ENCODE measurements around the gene OR1I1.

OR1I1 gene

DNA sequence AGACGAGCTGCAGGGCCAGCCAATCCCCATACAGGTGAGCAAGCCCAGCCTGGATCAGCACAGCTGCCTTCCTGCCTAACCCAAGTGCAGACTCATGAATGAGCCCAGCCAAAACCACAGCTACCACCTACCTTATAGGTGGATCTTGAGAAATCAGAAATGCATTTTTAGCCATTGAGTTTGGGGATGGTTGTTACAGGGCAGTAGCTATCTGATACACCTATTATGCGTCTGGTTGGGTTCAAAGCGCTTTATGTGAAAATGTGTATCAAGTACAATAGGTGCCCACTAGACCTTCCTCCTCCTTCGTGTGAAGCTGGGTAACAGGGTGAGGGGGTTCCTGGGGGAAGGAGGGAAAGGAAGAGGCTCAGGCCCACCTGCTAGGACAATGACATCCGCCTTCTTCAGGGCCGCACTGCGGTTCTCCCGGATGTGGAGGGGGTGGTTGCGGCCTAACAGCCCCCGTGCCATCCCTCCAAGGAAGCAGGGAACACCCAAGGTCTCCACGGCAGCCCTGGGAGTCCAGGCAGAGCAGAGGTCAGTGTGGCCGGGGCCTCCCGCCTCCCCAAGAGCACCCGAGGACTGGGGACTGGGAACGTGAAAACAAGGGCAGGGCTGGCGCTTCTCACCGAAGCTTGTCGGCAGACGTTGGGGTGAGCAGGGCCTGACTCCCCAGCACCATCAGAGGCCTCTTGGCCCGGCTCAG is 36.9 kb downstream of the OR1I1 start:
- TF ChIP-seq ZNF274 (IDR thresholded peaks at IDR 0.05; ENCODE audit: low read depth, low read length): no peak
- no peak overlapping the region for H3K4me3 ChIP-seq (ENCODE audit: low read length)

DNA sequence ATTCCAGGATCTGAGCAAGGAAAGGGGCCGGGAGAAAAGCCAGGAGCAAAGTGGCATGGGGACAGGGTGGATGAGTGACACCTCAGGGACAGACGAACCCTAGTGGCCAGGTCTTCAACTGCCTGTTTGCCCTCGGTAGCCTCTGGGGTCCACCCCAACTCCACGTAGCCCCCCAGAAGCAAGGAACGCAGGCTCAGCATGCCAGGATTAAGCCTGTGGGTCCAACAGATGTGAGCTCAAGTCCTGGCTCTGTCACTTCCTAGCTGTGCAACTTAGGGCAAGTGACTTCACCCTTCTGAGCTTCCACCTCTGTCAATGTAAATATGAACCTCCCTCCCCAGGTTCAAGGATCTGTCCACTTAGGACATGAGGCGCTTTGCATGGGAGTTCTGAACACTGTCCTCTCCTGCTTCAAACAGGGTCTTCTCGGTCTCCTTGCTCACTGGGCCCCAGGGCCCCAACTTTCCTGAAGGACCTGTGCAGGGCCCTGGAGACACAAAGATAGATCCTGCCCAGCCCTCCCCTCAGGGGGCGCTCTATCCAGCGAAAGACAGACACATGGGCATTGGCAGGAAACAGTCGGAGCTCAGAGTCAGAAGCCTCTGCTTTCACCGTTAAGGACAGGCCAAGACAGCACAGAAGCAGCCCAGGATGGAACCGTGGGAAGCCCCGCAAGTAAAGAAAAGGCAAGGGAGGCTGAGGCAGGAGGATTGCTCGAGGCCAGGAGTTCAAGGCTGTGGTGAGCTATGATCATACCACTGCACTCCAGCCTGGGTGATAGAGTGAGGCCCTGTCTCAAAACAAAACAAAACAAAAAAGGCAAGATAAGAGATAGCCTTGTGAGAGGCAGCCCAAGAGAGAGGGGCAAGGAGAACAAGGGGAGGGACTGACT is 38.4 kb downstream of the OR1I1 start:
- H3K4me3 ChIP-seq (ENCODE audit: low read length): no peak overlapping the region

DNA sequence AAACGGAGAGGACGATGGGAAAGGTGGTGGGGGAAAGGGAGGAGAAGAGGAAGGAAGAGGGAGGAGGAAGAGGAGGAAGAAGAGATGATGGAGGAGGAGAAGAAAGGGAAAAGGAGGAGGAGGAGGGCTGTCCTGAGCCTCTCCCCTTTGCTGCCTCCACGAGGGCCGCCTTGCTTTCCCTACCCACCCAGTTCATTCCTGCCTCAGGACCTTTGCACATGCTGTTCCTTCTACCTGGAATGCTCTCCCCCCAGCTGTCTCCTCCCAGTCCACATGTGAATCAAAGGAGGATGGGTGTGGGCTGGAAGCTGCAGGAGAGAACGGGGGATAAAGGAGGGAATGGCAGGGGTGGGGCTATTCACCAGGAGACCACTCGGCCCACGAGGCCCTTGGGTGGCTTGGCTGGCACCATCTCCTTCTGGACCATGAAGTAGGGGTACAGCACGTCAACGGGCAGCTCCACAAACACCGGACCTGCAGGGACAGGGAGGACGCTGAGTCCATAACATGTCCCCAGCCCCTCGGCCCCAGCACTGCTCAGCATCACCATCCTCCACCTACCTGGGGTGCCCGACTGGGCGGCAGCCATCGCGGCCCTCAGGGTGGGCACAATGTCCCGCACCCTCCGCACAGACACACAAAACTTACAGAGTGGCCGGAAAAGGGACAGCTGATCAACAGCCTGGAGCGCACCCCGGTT is 40.5 kb downstream of the OR1I1 start:
- H3K4me3 ChIP-seq (ENCODE audit: low read length): no peak overlapping the region
- TF ChIP-seq ZNF274 (IDR thresholded peaks at IDR 0.05; ENCODE audit: low read depth, low read length): no peak

More for the DNA sequence above, 38.4 kb downstream of the OR1I1 start:
- TF ChIP-seq ZNF274 (IDR thresholded peaks at IDR 0.05; ENCODE audit: low read depth, low read length): no peak

DNA sequence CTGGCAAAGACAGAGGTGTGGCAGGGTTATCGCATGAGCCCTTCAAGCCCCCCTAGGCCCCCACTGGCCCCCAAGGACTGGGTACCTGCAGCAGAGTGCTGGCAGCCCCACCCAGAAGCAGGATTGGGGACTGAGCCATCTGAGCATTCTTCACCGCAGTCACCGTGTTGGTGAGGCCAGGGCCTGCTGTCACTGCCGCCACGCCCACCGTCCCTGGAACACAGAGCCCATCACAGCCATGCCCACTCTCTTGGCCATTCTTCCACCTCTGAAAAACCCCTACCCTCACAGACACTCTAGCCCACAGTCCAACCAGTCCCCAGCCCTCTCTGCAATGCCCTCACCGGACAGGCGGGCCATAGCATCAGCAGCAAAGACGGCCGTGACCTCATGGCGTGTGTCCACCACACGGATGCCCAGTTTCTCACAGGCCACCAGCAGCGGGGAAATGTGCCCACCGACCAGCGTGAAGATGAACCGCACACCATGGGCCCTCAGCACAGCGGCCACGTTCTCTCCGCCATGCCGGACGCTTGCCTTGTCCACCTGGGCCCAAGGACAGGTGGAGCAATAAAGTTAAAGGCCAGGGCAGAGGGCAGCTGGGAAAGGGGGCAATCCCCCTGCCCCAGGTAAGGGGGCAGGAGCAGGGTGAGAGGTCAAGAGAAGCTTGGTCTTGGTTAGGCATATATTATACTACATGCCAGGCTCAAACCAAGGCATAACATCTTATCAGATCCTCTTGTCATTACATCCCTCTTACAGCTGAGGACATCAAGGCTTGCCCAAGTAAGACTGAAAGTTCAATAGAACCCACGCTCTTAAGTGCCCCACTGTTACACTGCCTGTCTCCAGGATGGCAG is 41.2 kb downstream of the OR1I1 start:
- no peak for TF ChIP-seq ZNF274 (IDR thresholded peaks at IDR 0.05; ENCODE audit: low read depth, low read length)
- H3K4me3 ChIP-seq (ENCODE audit: low read length): no peak overlapping the region

DNA sequence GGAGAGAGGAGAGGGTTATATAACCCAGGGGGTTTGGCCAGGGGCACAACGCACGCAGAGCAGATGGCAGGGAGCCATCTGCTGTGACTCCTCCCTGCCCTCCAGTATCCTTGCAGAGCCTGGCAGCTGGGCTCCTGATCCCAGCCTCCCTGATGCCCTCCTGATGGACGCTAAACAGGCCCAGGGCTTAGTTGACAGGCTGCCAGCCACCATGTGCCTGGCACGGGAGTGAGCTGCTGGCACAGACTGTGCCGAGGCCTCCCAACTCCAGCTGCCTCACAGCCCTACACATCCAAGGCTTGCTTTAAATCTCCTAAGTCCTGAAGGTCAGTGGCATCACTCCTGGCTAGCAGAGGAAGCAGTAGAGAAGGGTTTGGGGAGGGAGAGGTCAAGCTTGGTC is 41.9 kb downstream of the OR1I1 start:
- peak overlapping the region; percentile 72; the same call in 1 of the 2 replicates for H3K4me3 ChIP-seq (ENCODE audit: low read length)

DNA sequence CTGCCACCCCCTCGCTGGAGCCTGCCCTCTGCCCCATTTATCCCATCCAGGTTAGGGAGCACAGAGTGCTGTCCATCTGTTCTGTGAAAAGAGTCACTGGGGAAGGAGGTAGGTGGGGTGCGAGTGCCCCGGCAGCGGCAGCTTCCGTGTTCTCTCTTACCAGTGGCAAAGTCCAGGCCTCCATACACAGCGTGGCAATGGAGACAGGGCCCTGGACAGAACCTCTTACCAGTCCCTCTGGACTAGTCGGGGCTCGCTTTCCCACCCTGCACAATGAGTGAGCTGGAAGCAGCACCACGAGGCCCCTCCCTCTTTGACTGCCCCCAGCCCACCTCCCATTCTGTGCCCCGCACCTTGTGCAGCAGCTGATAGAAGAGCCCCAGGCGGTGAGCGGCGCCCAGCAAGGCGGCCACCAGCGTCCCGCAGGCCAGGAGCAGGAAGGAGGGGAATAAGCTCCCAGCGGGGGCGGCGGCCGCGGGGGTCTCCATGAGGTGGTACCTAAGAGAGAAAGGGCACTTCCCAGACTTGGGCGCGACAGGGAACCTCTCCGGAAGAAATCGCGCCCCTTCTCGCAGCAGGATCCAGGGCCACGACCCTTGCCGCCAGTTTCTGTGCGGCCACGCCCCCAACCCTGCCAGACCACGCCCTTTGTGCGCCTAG is 42.7 kb downstream of the OR1I1 start:
- no peak for TF ChIP-seq ZNF274 (IDR thresholded peaks at IDR 0.05; ENCODE audit: low read depth, low read length)

More for the DNA sequence above, 41.9 kb downstream of the OR1I1 start:
- no peak for TF ChIP-seq ZNF274 (IDR thresholded peaks at IDR 0.05; ENCODE audit: low read depth, low read length)

DNA sequence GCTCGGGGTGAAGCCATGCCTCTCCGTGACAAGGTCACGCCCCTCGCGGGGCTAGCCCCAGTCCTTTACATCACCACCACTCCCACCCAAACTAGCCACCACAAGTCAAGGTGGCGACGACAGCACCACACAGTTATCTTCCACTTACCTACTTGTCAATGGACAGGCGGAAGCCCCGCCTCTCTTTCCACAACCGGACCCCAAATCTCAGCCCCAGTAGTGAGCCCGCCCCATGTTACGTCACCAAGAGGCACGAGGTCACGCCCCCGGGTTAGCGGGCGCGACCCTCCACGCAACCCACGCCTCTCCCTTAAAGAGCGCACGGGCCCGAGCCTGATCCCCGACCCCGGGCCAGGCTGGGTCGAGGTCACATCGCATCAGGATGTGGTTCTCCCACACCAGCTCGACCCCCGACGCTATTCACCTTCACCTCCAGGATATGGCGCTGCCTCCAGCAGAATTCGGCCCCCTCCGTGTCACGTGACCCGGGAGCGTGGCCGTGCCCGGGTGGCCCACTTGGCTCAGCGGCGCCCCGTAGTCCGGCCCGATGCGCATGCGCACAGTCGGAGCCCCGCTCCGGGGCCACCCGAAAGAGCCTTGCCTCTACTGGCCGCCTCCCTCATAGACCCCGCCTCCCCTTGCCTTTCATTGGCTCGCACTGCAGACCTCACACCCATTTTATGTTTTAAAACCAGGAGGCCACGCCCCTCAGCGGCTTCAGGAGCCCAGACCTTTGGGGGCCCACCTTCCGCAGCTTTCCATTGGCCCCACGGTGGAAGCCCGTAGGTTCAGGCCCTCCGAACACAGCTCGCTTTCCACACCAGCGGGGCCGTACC is 43.4 kb downstream of the OR1I1 start:
- no peak for TF ChIP-seq ZNF274 (IDR thresholded peaks at IDR 0.05; ENCODE audit: low read depth, low read length)
- peak overlapping the region; percentile 72 for H3K4me3 ChIP-seq (ENCODE audit: low read length)

More for the DNA sequence above, 42.7 kb downstream of the OR1I1 start:
- peak overlapping the region; percentile 72; the same call in 1 of the 2 replicates for H3K4me3 ChIP-seq (ENCODE audit: low read length)

DNA sequence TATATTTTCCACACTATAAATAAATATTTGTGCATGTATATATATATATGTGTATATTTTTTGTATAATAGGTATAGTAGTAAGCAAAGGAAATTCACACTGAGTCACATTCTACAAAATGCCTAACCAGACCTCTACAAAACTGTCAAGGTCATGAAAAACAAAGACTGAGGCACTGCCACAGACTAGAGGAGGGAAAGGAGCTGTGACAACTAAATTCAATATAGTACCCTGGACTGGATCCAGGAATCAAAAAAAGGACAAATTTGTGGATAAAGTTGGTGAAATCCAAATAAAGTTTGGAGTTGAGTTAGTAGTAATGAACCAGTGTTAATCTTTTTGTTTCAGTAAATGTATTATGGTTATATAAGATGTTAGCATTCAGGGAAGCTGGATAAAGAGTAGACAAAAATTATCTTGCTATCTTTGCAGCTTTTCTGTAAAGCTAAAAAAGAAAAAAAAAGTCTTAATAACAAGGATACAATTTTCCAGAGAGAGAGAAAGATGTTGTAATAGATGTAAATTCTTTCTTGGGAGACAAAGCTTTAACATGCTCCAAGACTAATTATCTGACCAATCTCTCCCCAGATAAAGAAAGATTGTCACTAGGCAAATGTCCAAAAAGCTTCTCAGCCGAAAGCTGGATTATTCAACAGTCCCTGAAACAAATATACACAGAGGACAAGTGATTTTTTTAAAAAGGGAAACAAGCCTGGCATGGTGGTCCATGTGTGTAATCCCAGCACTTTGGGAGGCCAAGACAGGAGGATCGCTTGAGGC is 44.3 kb downstream of the OR1I1 start:
- TF ChIP-seq ZNF274 (IDR thresholded peaks at IDR 0.05; ENCODE audit: low read depth, low read length): no peak
- no peak overlapping the region; the same call in 1 of the 2 replicates for H3K4me3 ChIP-seq (ENCODE audit: low read length)

DNA sequence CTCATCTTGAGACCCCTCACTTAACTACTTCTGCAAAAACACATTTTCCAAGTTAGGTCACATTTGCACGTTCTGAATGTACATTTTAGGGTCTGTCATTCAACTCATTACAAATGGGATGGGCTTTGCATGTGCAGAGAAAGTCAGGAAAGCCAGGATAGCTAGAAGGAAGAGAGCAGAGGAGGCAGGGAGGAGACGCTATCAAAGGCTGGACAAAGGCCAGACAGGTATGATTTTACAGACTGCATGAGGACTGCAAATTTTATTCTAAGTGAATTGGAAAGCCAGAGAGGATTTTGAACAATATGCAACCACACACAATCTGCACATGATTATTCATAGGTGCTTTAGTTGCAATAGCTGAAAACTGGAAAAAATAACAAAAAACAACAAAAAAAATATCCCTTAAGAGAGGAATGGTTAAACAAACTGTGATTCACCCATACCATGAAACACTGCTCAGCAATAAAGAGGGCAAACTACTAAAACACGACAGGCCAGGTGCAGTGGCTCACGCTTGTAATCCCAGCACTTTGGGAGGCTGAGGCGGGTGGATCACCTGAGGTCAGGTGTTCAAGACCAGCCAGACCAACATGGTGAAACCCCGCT is 46.3 kb downstream of the OR1I1 start:
- no peak overlapping the region for H3K4me3 ChIP-seq (ENCODE audit: low read length)
- TF ChIP-seq ZNF274 (IDR thresholded peaks at IDR 0.05; ENCODE audit: low read depth, low read length): no peak

DNA sequence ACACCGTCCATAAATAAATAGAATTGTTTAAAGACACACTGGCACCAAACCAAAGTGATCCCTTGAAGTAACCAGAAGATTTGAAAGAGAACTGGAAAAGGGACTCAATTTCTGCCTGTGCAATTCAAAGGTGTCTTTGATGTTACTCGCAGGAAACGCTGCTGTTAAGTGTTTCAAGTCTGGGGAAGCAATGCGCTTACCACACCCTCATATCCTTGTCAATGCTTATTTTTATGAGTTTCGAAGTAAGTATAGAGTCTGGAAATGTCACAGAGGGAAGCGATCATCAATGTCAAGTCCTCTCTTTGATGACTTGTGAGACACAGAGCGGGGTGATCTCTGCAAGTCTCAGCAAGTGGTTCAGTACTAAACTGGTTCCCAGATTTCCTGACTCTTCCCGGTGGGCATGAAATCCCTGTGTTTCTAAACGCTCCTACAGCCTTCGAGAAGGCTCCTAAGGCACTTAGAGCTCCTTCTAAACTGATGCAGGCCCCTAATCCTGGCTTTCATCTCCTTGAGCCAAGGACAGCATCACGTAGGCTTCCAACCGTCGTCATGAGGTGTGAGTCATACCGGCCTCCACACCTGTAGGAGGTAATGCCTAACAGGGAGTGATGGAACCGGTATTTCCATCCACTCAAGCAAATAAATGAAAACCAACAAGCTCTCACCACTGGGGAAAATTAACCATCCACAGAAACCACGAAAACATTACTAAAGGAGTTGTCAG is 48.0 kb downstream of the OR1I1 start:
- no peak overlapping the region for H3K4me3 ChIP-seq (ENCODE audit: low read length)
- TF ChIP-seq ZNF274 (IDR thresholded peaks at IDR 0.05; ENCODE audit: low read depth, low read length): no peak
